DND-41 (cell line): ENCODE measurements around the gene HIVEP2.

Source experiments
- ATAC-seq: fragments of 200-7000 bp; cut with Tn5 transposase; 3 replicates; pipeline ENCODE4 v1.9.1; 2021; ENCODE audit warnings: low read depth; ENCODE audit not compliant: insufficient read depth
- DNase-seq: peaks from one replicate; pipeline ENCODE4 v3.0.0-alpha.2; 2020
- H2AFZ ChIP-seq: 2 replicates; pipeline ENCODE4 v1.6.0; 2012; ENCODE audit warnings: low read depth, low read length
- H3K27ac ChIP-seq: 2 replicates; pipeline ENCODE4 v1.5.1; 2012; ENCODE audit warnings: low read length, inconsistent platforms
- H3K27me3 ChIP-seq: fragments of 200-600 bp; sonication (generic); 2 replicates; pipeline ENCODE4 v1.6.0; 2012; ENCODE audit warnings: low read length, mild to moderate bottlenecking, inconsistent platforms; ENCODE audit not compliant: insufficient read depth, poor library complexity
- H3K36me3 ChIP-seq: 2 replicates; pipeline ENCODE4 v1.5.1; 2012; ENCODE audit warnings: low read length, inconsistent platforms; ENCODE audit not compliant: insufficient read depth
- H3K4me1 ChIP-seq: 2 replicates; pipeline ENCODE4 v1.5.1; 2012; ENCODE audit warnings: mild to moderate bottlenecking, low read length; ENCODE audit not compliant: insufficient read depth
- H3K4me2 ChIP-seq: 2 replicates; pipeline ENCODE4 v1.6.0; 2012; ENCODE audit warnings: mild to moderate bottlenecking, moderate library complexity, low read length, inconsistent platforms; ENCODE audit not compliant: insufficient read depth
- H3K4me3 ChIP-seq, 2 experiments: fragments of 200-600 bp in 1 of 2; shearing (Covaris generic) in 1 of 2; 2 replicates each; pipeline ENCODE4 v1.5.1; 2012 to 2016; ENCODE audit warnings: inconsistent platforms in 2 of 2, low read length in 2 of 2, mild to moderate bottlenecking in 2 of 2, low read depth in 1 of 2, moderate library complexity in 1 of 2
- H3K79me2 ChIP-seq: 2 replicates; pipeline ENCODE4 v1.6.0; 2012; ENCODE audit warnings: low read length, inconsistent platforms; ENCODE audit not compliant: insufficient read depth
- H3K9ac ChIP-seq: 2 replicates; pipeline ENCODE4 v1.6.0; 2012; ENCODE audit warnings: low read depth, mild to moderate bottlenecking, inconsistent platforms, low read length, moderate library complexity
- H3K9me3 ChIP-seq: 2 replicates; pipeline ENCODE4 v1.5.1; 2012; ENCODE audit warnings: low read length, moderate library complexity, mild to moderate bottlenecking, inconsistent platforms; ENCODE audit not compliant: insufficient read depth, severe bottlenecking
- H4K20me1 ChIP-seq: 2 replicates; pipeline ENCODE4 v1.6.0; 2012; ENCODE audit warnings: low read length; ENCODE audit not compliant: insufficient read depth
- EZH2 ChIP-seq: IDR thresholded peaks from 3 replicates; pipeline ENCODE4 v1.6.1; 2012; ENCODE audit warnings: borderline replicate concordance, low read depth, mild to moderate bottlenecking, moderate library complexity, low read length, inconsistent platforms; ENCODE audit not compliant: severe bottlenecking
- TF ChIP-seq, protein P1 (sequence below): IDR thresholded peaks from 2 replicates; pipeline ENCODE4 v1.5.1; 2012; ENCODE audit warnings: borderline replicate concordance, low read length, moderate library complexity, mild to moderate bottlenecking; ENCODE audit not compliant: poor library complexity, severe bottlenecking; ENCODE audit errors: extremely low read depth

Gene HIVEP2

DNA sequence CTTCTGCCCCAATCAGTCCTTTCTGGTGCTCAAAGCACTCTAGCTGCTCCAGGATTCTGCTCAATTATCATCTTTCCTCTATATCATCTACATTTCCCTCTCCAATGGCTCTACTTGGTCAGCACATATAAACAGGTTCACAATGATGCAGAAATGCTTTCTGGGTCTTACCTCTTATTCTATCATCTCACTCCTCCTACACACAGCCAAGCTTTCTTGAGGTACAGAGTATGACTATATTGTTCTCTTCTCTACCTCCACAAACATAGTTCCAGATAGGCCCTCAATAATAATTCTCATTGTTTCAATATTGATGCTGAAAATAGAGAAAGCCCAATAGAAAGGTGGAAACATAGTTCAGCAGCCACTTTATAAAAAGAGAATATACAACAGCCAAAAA lies 48.2 kb downstream of the HIVEP2 start:
- H3K9me3 ChIP-seq: no peaks in the 10 kb centered on the region
- no peak overlapping the region for H2AFZ ChIP-seq
- H3K9ac ChIP-seq: no peak overlapping the region
- H4K20me1 ChIP-seq: no peaks in the 10 kb centered on the region
- H3K4me3 ChIP-seq: no peak overlapping the region
- H3K4me1 ChIP-seq: no peaks in the 10 kb centered on the region
- no peaks in the 10 kb centered on the region for H3K36me3 ChIP-seq
- ATAC-seq (no peak), DNase-seq (no peak)
- no peak overlapping the region for H3K4me2 ChIP-seq
- H3K27me3 ChIP-seq: no peaks in the 10 kb centered on the region
- TF ChIP-seq, protein P1, sequence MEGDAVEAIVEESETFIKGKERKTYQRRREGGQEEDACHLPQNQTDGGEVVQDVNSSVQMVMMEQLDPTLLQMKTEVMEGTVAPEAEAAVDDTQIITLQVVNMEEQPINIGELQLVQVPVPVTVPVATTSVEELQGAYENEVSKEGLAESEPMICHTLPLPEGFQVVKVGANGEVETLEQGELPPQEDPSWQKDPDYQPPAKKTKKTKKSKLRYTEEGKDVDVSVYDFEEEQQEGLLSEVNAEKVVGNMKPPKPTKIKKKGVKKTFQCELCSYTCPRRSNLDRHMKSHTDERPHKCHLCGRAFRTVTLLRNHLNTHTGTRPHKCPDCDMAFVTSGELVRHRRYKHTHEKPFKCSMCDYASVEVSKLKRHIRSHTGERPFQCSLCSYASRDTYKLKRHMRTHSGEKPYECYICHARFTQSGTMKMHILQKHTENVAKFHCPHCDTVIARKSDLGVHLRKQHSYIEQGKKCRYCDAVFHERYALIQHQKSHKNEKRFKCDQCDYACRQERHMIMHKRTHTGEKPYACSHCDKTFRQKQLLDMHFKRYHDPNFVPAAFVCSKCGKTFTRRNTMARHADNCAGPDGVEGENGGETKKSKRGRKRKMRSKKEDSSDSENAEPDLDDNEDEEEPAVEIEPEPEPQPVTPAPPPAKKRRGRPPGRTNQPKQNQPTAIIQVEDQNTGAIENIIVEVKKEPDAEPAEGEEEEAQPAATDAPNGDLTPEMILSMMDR: no peak
- no peak for TF ChIP-seq EZH2
- H3K27ac ChIP-seq: no peak overlapping the region
- H3K79me2 ChIP-seq: no peaks in the 10 kb centered on the region

DNA sequence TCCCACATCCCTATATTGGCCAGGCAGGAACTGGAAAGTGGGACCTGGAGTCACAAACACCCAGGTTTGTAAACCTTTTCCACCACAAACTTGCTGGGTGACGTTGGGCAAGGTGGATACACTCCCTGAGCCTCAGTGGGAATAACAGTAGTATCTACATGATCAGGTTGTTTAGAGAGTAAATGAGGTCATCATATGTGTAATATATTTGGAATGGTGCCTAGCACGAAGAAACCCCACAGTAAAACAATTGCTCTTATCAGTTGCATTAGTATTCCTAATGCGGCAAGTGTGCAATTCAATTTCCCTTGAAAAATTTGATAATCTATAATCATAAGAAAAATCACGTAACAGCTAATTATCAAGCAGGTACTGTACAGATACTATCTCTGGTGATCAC lies 51.9 kb downstream of the HIVEP2 start:
- no peak for ATAC-seq
- H3K79me2 ChIP-seq: no peaks in the 10 kb centered on the region
- H3K9me3 ChIP-seq: no peaks in the 10 kb centered on the region
- H3K4me3 ChIP-seq: no peak overlapping the region
- H3K27ac ChIP-seq: no peak overlapping the region
- no peak overlapping the region for H3K9ac ChIP-seq
- H3K4me1 ChIP-seq: peaks cover 5% of the 10 kb centered on the region; the same call in 1 of the 2 replicates
- H3K36me3 ChIP-seq: no peaks in the 10 kb centered on the region
- no peak for TF ChIP-seq EZH2
- TF ChIP-seq, protein P1: no peak
- DNase-seq: no peak
- H2AFZ ChIP-seq: no peak overlapping the region
- no peaks in the 10 kb centered on the region for H4K20me1 ChIP-seq
- no peak overlapping the region for H3K4me2 ChIP-seq
- H3K27me3 ChIP-seq: no peaks in the 10 kb centered on the region

DNA sequence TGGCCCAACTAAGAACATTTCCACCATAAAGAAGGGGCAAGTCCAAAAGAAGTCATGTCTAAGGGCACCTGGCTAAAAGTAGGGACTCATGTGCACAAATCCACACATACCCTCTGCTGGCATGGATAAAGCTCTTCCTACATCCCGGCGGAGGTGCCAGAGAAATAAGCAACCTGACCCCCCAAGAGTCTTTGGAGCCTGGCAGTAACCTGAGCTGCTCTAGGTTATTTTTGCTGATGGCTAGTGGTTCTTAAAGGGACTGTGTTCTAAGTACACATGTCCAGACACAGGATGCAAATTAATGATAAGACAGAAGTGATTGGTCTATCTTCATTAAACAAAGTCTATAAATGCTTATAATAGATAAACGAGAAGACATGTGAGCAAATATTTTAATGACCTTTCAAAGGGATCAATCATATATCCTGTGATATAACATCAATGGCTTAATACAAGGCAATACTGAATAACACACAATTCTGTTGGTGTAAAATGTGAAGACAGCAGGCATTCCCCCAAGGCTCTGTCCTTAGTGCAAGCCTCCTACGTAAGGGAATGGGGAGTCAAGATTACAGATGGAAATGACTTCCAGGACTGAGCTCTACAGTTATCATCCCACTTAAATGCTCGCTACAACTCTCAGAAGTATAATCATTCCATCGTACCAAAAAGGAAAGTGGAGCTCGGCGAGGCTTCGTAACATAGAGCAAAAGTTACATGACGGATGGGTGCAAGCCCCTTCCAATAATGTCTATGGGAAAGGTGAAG lies 52.5 kb downstream of the HIVEP2 start:
- Histone ChIP-seq H3K79me2 (no peaks in the 10 kb centered on the region), H3K27me3 (no peaks in the 10 kb centered on the region)

More for the DNA sequence above, 52.5 kb downstream of the HIVEP2 start:
- no peaks in the 10 kb centered on the region for H3K9me3 ChIP-seq
- TF ChIP-seq EZH2: no peak
- TF ChIP-seq, protein P1: no peak
- no peak for ATAC-seq
- H3K27ac ChIP-seq: no peak overlapping the region
- H4K20me1 ChIP-seq: no peaks in the 10 kb centered on the region
- H3K4me1 ChIP-seq: peaks cover 11% of the 10 kb centered on the region; the same call in 1 of the 2 replicates
- H3K36me3 ChIP-seq: no peaks in the 10 kb centered on the region
- DNase-seq: no peak
- no peak overlapping the region for H3K4me2 ChIP-seq
- no peak overlapping the region for H2AFZ ChIP-seq
- H3K4me3 ChIP-seq: no peak overlapping the region
- no peak overlapping the region for H3K9ac ChIP-seq
